Loucy (cell line): ENCODE measurements around the gene KCNH1.

Experiments
- H2AFZ ChIP-seq: fragments of 200-600 bp; sonication (generic); 2 replicates; pipeline ENCODE4 v1.6.0; 2016; ENCODE audit warnings: antibody characterized with exemption, mild to moderate bottlenecking, low read length, moderate library complexity
- H3F3A ChIP-seq: fragments of 200-600 bp; 2 replicates; pipeline ENCODE4 v1.6.0; 2016; ENCODE audit warnings: antibody characterized with exemption, low read depth, mild to moderate bottlenecking
- H3K27me3 ChIP-seq: fragments of 200-600 bp; sonication (generic); 2 replicates; pipeline ENCODE4 v1.6.1; 2014; ENCODE audit warnings: low read length, mild to moderate bottlenecking; ENCODE audit not compliant: insufficient read depth, poor library complexity, severe bottlenecking
- H3K36me3 ChIP-seq: fragments of 200-600 bp; sonication (generic); 2 replicates; pipeline ENCODE4 v1.6.1; 2016; ENCODE audit warnings: low read length; ENCODE audit not compliant: insufficient read depth
- H3K4me1 ChIP-seq: fragments of 200-600 bp; sonication (generic); 2 replicates; pipeline ENCODE4 v1.5.1; 2014; ENCODE audit warnings: low read length, mild to moderate bottlenecking; ENCODE audit not compliant: insufficient read depth, poor library complexity, severe bottlenecking
- H3K4me2 ChIP-seq: fragments of 200-600 bp; sonication (generic); 2 replicates; pipeline ENCODE4 v1.6.0; 2014; ENCODE audit warnings: antibody characterized with exemption, low read length, low read depth, mild to moderate bottlenecking; ENCODE audit not compliant: poor library complexity, severe bottlenecking
- H3K4me3 ChIP-seq: fragments of 200-600 bp; sonication (generic); 2 replicates; pipeline ENCODE4 v1.5.1; 2014; ENCODE audit warnings: low read length, mild to moderate bottlenecking, mixed read lengths; ENCODE audit not compliant: poor library complexity, severe bottlenecking
- H3K79me2 ChIP-seq: fragments of 200-600 bp; sonication (generic); 2 replicates; pipeline ENCODE4 v1.6.1; 2014; ENCODE audit warnings: low read length; ENCODE audit not compliant: insufficient read depth
- H3K9ac ChIP-seq: fragments of 200-600 bp; sonication (generic); 2 replicates; pipeline ENCODE4 v1.6.0; 2014; ENCODE audit warnings: mild to moderate bottlenecking, low read depth, low read length, moderate library complexity; ENCODE audit not compliant: poor library complexity, severe bottlenecking
- H3K9me2 ChIP-seq: fragments of 200-600 bp; sonication (generic); replicated peaks from 2 replicates; pipeline ENCODE4 v1.6.1; 2016; ENCODE audit warnings: low read depth, low read length, mixed read lengths
- H3K9me3 ChIP-seq: fragments of 200-600 bp; sonication (generic); 2 replicates; pipeline ENCODE4 v1.6.1; 2014; ENCODE audit warnings: mild to moderate bottlenecking, antibody characterized with exemption, low read length, low read depth; ENCODE audit not compliant: insufficient read depth
- H4K20me1 ChIP-seq: fragments of 200-600 bp; sonication (generic); 2 replicates; pipeline ENCODE4 v1.6.0; 2014; ENCODE audit warnings: antibody characterized with exemption, low read length, mild to moderate bottlenecking; ENCODE audit not compliant: insufficient read depth, poor library complexity, severe bottlenecking
- EZH2phosphoT487 ChIP-seq: fragments of 200-600 bp; IDR thresholded peaks from 2 replicates; pipeline ENCODE4 v1.6.1; 2018; ENCODE audit warnings: antibody characterized with exemption, mild to moderate bottlenecking, moderate library complexity, borderline replicate concordance
- TF ChIP-seq, protein P1 (sequence below): fragments of 200-600 bp; sonication (generic); conservative IDR thresholded peaks from 2 replicates; pipeline ENCODE4 v1.5.1; 2014; ENCODE audit warnings: mild to moderate bottlenecking, antibody characterized with exemption, low read length

KCNH1 gene

DNA sequence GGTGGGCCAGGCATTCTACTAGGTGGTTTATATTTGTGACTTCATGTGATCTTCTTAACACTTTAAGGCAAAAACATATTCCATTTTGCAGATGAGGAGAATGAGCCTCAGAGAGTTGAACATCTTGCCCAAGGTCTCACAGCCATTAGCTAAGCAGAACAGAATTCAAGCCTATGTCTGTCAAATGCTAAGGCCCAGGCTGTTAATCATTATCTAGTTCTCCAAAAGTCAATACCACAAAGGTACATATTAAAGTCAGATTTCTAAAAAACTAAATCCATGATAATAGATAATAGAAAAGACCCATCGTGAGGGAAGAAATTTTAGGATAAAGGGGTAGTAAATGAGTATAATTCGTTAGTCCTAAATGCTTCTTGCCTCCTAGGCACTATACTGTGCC is 234.3 kb downstream of the KCNH1 start:
- no peaks in the 10 kb centered on the region for H3K4me1 ChIP-seq
- TF ChIP-seq EZH2phosphoT487, result no peak
- TF ChIP-seq, protein P1, sequence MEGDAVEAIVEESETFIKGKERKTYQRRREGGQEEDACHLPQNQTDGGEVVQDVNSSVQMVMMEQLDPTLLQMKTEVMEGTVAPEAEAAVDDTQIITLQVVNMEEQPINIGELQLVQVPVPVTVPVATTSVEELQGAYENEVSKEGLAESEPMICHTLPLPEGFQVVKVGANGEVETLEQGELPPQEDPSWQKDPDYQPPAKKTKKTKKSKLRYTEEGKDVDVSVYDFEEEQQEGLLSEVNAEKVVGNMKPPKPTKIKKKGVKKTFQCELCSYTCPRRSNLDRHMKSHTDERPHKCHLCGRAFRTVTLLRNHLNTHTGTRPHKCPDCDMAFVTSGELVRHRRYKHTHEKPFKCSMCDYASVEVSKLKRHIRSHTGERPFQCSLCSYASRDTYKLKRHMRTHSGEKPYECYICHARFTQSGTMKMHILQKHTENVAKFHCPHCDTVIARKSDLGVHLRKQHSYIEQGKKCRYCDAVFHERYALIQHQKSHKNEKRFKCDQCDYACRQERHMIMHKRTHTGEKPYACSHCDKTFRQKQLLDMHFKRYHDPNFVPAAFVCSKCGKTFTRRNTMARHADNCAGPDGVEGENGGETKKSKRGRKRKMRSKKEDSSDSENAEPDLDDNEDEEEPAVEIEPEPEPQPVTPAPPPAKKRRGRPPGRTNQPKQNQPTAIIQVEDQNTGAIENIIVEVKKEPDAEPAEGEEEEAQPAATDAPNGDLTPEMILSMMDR, result no peak
- H2AFZ ChIP-seq, result no peak overlapping the region
- H3K4me2 ChIP-seq, result no peak overlapping the region
- H3K9me3 ChIP-seq, result no peaks in the 10 kb centered on the region
- H3F3A ChIP-seq, result no peaks in the 10 kb centered on the region
- H3K79me2 ChIP-seq, result no peaks in the 10 kb centered on the region
- no peaks in the 10 kb centered on the region for H3K27me3 ChIP-seq
- H3K36me3 ChIP-seq, result no peaks in the 10 kb centered on the region
- H3K9ac ChIP-seq, result no peak overlapping the region
- no peaks in the 10 kb centered on the region for H3K9me2 ChIP-seq
- no peak overlapping the region for H3K4me3 ChIP-seq
- no peaks in the 10 kb centered on the region for H4K20me1 ChIP-seq

DNA sequence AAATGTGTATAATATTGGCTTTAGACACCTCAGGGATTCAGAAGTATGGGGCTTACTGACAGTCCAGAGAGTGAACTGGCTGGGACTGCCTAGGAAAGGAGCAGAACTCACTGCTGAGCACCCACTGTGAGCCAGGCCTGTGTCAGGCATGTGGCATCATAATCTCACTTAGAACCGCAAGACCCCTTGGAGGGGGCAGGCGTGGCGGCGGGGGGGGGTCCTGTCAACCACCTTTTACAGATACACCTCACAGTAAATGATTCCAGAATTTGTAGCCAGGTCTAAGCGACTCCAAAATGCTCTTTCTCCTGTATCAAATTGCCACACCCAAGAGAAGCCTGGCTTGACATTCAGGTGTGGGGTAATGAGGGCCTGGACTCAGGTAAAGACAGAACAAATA is 235.5 kb downstream of the KCNH1 start:
- Histone ChIP-seq H3K4me2 (no peak overlapping the region), H4K20me1 (no peaks in the 10 kb centered on the region), H3K79me2 (no peaks in the 10 kb centered on the region), H3K27me3 (no peaks in the 10 kb centered on the region), H3K9me3 (no peaks in the 10 kb centered on the region; the same call in 1 of the 2 replicates), H3K36me3 (no peaks in the 10 kb centered on the region), H3F3A (no peaks in the 10 kb centered on the region), H3K4me1 (no peaks in the 10 kb centered on the region), H3K9me2 (no peaks in the 10 kb centered on the region), H2AFZ (no peak overlapping the region), H3K9ac (no peak overlapping the region), H3K4me3 (no peak overlapping the region)
- TF ChIP-seq, protein P1, result no peak
- TF ChIP-seq EZH2phosphoT487, result no peak

DNA sequence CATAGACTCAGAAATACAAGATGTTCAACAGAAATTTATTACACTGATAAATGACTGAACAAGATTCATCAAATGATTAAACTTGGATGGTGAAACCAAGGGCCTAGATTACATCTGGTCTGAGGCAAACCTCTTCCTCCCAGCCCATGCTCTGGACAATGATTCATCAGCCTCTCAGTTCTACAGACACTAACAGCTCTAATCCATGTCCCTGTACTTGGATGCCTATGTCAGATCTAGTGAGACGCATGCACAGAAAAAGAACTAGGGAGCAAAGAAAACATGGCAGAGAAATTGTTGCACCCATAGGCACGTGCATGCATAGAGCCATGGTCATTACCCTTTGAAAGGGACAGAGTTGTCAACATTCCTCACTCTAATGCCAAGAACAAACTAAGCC is 250.1 kb downstream of the KCNH1 start:
- no peaks in the 10 kb centered on the region for H4K20me1 ChIP-seq

More for the DNA sequence above, 250.1 kb downstream of the KCNH1 start:
- H3K36me3 ChIP-seq, result no peaks in the 10 kb centered on the region
- H3K4me1 ChIP-seq, result no peaks in the 10 kb centered on the region
- H3F3A ChIP-seq, result no peaks in the 10 kb centered on the region
- no peaks in the 10 kb centered on the region for H3K27me3 ChIP-seq
- no peak overlapping the region for H3K9ac ChIP-seq
- no peaks in the 10 kb centered on the region for H3K9me3 ChIP-seq
- TF ChIP-seq, protein P1, result no peak
- no peak overlapping the region for H2AFZ ChIP-seq
- H3K4me2 ChIP-seq, result no peak overlapping the region
- H3K79me2 ChIP-seq, result no peaks in the 10 kb centered on the region
- H3K9me2 ChIP-seq, result no peaks in the 10 kb centered on the region
- no peak overlapping the region for H3K4me3 ChIP-seq
